ENCODE measurements around the gene PACS2.

DNA sequence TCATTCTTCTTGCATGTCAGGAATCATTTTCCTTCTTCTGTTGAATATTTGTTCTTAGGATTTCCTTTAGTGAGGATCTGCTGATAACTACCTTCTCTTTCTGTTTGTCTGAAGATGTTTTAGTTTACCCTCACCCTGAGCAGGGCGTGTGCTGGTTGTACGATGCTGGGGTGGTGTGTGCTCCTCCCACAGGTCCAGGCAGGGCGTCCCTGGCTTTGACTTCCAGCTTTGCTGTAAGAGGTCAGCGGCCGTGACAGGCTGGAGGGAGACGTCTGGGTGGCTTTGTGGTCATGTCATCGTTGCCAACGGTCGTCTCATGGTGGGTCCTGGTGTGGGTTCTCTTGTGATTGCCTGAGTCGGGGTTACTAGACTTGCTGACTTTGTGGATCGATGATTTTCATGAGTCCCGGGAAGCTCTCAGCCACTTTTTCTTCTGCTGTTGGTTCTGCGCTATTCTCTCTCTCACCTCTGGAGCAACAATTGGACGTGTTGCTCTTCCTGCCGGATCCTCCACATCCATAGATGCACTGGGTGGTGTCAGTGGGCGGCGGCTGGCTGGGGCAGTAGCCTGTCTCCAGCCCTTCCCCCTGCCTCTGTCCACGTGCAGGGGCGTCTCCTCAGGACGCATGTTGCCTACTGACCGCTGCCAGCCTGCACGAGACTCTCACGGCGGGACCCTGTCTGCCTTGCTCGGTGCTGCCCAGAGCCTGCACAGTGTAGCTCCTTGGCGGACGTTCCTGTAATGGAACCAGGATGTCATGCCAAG lies 8.4 kb downstream of the PACS2 start:
- no peak for TF ChIP-seq CREB1 (IDR thresholded peaks at IDR 0.05; ENCODE audit: low read depth)
- no peak for TF ChIP-seq YY1 (IDR thresholded peaks at IDR 0.05; ENCODE audit: low read depth)
- no peak for TF ChIP-seq RAD21 (IDR thresholded peaks at IDR 0.05; ENCODE audit: low read depth)
- TF ChIP-seq TAF1 (IDR thresholded peaks at IDR 0.05; ENCODE audit: low read depth) = no peak
- no peak for TF ChIP-seq EP300 (IDR thresholded peaks at IDR 0.05; ENCODE audit: borderline replicate concordance)
- TF ChIP-seq FOXM1 (IDR thresholded peaks at IDR 0.05; ENCODE audit: borderline replicate concordance, low read depth) = no peak
- TF ChIP-seq, protein P1, sequence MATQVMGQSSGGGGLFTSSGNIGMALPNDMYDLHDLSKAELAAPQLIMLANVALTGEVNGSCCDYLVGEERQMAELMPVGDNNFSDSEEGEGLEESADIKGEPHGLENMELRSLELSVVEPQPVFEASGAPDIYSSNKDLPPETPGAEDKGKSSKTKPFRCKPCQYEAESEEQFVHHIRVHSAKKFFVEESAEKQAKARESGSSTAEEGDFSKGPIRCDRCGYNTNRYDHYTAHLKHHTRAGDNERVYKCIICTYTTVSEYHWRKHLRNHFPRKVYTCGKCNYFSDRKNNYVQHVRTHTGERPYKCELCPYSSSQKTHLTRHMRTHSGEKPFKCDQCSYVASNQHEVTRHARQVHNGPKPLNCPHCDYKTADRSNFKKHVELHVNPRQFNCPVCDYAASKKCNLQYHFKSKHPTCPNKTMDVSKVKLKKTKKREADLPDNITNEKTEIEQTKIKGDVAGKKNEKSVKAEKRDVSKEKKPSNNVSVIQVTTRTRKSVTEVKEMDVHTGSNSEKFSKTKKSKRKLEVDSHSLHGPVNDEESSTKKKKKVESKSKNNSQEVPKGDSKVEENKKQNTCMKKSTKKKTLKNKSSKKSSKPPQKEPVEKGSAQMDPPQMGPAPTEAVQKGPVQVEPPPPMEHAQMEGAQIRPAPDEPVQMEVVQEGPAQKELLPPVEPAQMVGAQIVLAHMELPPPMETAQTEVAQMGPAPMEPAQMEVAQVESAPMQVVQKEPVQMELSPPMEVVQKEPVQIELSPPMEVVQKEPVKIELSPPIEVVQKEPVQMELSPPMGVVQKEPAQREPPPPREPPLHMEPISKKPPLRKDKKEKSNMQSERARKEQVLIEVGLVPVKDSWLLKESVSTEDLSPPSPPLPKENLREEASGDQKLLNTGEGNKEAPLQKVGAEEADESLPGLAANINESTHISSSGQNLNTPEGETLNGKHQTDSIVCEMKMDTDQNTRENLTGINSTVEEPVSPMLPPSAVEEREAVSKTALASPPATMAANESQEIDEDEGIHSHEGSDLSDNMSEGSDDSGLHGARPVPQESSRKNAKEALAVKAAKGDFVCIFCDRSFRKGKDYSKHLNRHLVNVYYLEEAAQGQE (IDR thresholded peaks at IDR 0.05; ENCODE audit: low read depth) = no peak
- TF ChIP-seq NFIC (IDR thresholded peaks at IDR 0.05) = no peak
- TF ChIP-seq, protein P2, sequence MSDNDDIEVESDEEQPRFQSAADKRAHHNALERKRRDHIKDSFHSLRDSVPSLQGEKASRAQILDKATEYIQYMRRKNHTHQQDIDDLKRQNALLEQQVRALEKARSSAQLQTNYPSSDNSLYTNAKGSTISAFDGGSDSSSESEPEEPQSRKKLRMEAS (IDR thresholded peaks at IDR 0.05) = no peak
- TF ChIP-seq EGR1 (IDR thresholded peaks at IDR 0.05) = no peak

Measured in Ishikawa (cell line).